ENCODE measurements around the gene CBFB.

CBFB gene

DNA sequence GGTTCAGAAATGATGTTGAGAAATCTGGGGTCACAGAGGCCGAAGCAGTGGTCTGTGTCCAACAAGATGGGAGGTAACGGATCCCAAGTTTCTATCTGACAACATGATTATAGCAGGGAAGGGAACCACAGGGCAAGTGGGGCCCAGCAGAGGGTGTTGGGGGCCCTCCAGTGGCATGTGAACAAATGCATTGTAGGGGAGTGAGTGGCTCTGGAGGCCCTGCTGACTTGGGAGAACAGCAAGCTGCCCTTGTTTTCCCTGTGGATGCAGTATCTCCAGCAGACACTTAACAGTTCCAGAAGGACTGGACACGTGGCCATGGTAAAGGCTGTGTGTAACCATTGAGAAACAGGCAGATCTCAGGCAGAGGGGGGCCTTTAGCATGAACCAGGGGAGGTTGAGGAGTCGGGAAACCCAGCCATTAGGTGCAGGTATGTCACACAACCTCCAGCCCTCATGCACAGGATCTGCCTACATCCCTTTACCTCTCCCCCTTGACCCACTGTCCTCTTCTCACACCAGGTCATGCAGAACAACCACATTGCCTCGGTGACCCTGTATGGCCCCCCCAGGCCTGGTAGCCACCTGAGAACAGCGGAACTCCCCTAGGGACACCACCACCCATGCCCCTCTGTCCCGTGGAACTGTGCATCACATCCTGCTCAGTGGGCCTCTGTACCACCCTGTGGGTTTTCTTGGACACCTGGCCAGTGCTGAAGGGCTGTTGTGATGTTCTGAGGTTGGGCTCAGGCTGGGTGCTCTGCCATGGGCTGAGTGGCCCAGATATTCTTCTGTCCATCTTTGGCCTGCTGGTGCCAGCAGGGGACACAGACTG, 117.8 kb downstream of the CBFB start:
- peaks cover 69% of the 10 kb centered on the region for H3K36me3 Mint-ChIP-seq
- H3K4me1 Mint-ChIP-seq = peaks cover 22% of the 10 kb centered on the region
- peak overlapping the region; percentile 26 for H3K27ac Mint-ChIP-seq
- DNase-seq (ENCODE audit: low spot score in 2 of 2) (no peak), ATAC-seq (no peak)
- no peaks in the 10 kb centered on the region for H3K9me3 Mint-ChIP-seq
- no peak overlapping the region for H3K4me3 Mint-ChIP-seq

DNA sequence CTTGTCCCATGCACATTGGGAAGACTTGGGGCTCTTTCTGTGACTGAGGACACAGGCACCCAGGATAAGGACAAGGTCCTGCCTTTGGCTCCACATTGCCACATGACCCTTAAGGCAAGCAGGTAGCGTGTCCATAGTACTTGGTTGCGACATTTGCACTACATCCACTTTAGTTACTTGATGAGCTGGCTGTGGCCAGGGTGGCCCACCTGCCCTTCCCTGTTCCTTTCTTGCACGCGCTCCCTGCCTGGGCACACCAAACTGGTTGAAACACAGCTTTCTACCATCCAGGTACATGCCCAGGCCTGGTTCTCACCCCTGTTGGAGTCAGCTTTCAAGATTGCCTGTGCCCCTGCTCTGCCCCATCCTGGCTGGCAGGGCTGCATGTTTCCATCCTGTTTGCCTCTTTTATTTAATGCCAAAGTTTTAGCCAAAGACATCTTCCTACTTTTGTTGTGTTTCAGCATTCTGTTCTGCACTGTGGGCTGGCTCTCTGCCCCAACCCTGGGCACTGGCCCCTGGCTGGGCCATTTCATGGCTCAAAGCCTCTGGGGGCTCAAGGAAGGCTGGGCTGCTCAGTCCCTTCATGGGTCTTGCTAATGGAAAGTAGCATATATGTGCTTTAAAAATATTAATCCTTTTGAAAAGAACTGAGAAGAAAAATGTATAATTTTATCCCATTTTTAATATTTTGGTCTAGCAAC, 118.6 kb downstream of the CBFB start:
- Mint-ChIP-seq H3K36me3 (peaks cover 73% of the 10 kb centered on the region), H3K27ac (no peak overlapping the region), H3K4me1 (peaks cover 24% of the 10 kb centered on the region), H3K4me3 (no peak overlapping the region), H3K9me3 (no peaks in the 10 kb centered on the region)
- DNase-seq (ENCODE audit: low spot score in 2 of 2) = no peak
- no peak for ATAC-seq

DNA sequence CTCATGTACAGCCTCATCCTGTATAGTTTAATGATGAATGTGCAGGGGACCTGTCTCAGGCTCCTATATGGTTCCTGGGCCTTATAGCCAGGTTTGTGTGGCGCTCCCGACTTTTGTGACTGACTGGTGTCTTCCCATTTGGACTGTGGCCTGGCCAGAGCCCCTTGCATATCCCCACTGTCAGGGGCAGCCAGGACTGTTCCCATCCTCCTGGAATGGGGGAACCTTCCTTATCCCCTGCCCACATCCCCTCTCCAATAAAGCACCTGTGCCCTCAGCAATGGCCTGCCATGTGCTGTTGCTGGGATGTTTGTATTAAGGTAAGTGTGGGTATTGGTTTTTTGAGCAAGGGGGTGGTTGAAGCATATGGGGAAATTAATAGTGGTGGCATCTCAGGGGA, 119.3 kb downstream of the CBFB start:
- no peak for ATAC-seq
- H3K4me3 Mint-ChIP-seq = peak overlapping the region; percentile 71
- peaks cover 72% of the 10 kb centered on the region for H3K36me3 Mint-ChIP-seq
- no peaks in the 10 kb centered on the region for H3K9me3 Mint-ChIP-seq
- no peak for DNase-seq (ENCODE audit: low spot score in 2 of 2)
- no peak overlapping the region for H3K27ac Mint-ChIP-seq
- peaks cover 31% of the 10 kb centered on the region for H3K4me1 Mint-ChIP-seq

DNA sequence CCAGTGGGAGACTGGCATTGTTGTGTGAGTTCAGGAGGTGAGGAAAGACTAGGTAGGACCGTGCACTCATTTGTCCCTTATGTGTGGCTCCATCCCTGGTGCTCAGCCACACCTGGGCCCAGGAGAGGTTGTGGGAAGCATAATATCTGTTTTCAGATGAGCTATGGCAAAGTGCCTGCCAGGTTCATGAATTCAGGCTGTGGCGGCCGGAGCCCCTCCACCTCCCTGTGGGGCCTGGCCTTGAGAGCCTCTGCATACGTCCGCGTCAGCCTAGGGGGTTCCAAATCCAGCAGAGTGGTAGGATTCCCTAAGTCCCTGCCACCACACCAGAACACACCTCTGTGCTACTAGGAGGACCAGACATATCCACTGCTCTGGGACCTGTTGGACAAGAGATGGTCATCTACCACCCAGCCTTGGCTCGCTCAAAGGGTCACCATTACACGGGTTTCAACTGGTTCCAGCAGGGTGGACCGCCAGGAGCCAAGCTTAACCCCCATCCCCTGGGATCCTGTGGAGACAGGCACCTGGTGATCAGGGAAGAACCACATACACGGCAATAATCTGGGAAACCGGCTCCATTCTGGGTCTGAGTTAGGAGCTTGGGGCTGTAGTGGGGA, 119.8 kb downstream of the CBFB start:
- no peak overlapping the region for H3K27ac Mint-ChIP-seq
- DNase-seq (ENCODE audit: low spot score in 2 of 2) = no peak
- H3K36me3 Mint-ChIP-seq = peaks cover 71% of the 10 kb centered on the region
- peaks cover 36% of the 10 kb centered on the region for H3K4me1 Mint-ChIP-seq
- H3K9me3 Mint-ChIP-seq = no peaks in the 10 kb centered on the region
- no peak for ATAC-seq
- peak overlapping the region; percentile 71 for H3K4me3 Mint-ChIP-seq

DNA sequence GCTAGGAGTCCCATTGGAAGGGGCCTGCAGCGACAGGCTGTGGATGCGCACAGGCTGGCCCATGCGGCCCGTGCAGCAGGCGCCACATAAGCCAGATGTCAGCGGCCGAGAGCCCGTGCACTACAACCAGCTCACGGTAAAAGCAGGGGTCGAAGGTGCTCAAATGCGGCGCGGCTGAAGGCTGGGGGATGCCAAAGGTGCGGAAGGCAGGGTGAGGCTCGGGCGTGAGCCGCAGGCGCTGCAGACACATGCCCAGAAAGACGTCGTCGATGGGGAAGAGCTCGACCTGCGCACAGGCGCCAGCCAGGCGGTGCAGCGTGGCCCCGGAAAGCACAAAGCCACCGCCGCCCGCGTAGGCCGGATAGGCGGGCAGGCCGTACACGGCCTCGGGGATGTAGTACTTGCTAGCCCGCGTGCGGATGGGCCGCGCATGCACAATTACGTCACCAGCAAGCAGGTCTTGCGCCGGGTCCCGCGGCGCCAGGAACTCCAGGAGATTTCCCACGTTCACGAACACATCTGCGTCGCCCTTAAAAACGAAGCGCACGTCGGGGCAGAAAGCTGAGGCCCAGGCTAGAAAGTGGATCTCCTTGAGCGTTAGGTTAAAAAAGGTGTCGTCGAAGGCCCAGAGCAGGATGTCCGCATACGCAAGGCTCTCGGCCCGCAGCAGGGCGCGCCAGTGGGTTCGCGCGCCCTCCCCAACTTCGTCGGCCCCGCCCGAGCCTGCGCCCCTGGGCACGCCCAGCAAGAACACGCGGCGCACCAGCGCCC, 120.5 kb downstream of the CBFB start:
- no peak overlapping the region for H3K27ac Mint-ChIP-seq
- H3K36me3 Mint-ChIP-seq = peaks cover 70% of the 10 kb centered on the region
- peaks cover 40% of the 10 kb centered on the region for H3K4me1 Mint-ChIP-seq
- DNase-seq (ENCODE audit: low spot score in 2 of 2) (no peak), ATAC-seq (no peak)
- H3K4me3 Mint-ChIP-seq = peak overlapping the region; percentile 71
- no peaks in the 10 kb centered on the region for H3K9me3 Mint-ChIP-seq

DNA sequence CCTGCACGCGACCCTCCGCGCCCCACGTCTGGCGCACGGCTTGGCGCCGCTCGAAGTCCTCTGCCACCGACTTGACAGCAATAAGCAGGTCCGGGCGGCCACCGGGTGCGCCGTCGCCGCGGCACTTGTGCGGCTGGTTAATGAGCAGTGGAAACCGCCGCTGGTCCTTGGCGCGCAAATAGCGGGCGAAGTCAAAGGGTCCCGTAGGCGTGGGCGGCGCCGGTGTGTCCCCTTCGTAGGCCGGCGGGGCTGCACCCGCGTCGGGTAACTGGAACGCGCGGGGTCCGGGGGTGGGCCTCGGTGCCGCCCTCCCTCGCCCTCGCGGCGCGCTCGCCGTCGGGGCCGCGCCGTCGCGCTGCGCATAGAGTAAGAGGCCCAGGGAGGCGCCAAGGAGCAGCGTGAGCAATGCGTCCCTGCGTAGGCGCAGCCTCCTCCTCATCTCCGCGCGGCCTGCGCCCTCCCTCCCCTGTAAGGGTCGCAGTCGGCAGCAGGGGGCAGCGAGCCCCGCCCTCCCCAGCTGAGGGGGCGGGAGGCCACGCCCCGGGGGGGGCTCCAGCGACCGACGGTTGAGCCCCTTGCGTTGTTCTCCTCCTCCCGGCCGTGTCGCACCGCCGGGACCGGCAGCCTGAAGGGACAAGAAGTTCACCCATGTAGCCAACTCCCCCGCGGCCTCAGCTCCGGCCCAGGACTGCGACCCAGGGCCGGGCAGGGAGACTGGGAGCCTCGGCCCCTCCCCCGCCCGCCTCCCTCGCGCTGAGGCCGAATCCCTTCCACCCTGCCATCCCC, 121.3 kb downstream of the CBFB start:
- peaks cover 43% of the 10 kb centered on the region for H3K4me1 Mint-ChIP-seq
- H3K4me3 Mint-ChIP-seq = peak overlapping the region; percentile 71
- H3K27ac Mint-ChIP-seq = peak overlapping the region; percentile 60
- ATAC-seq (peak; percentile 83), DNase-seq (ENCODE audit: low spot score in 2 of 2) (peak in 1 of 2 donors; percentile 76)
- peaks cover 73% of the 10 kb centered on the region for H3K36me3 Mint-ChIP-seq
- H3K9me3 Mint-ChIP-seq = no peaks in the 10 kb centered on the region
